CD4-positive, alpha-beta T cell treated with Interleukin-12 subunit alpha and Interleukin-12 subunit beta, for 1 hour (primary cell): ENCODE data around the gene R3HCC1L.

Source experiments
- DNase-seq: peaks from one replicate; pipeline ENCODE4 v3.0.0-alpha.2; 2020

R3HCC1L gene

GRCh38 chr10:98238391-98238790 is 103.9 kb downstream of the R3HCC1L start:
- no peak for DNase-seq

GRCh38 chr10:98240524-98240923 is 106.1 kb downstream of the R3HCC1L start:
- no peak for DNase-seq

GRCh38 chr10:98242823-98243222 is 108.4 kb downstream of the R3HCC1L start:
- DNase-seq = no peak

GRCh38 chr10:98244141-98244540 is 109.7 kb downstream of the R3HCC1L start:
- no peak for DNase-seq

GRCh38 chr10:98244586-98244985 is 110.1 kb downstream of the R3HCC1L start:
- no peak for DNase-seq

- no peak for DNase-seq
Measured at GRCh38 chr10:98246911-98247805, 112.7 kb downstream of the R3HCC1L start.

GRCh38 chr10:98248018-98248417 is 113.6 kb downstream of the R3HCC1L start:
- DNase-seq = no peak

- no peak for DNase-seq
Measured at GRCh38 chr10:98249134-98249533, 114.7 kb downstream of the R3HCC1L start.

- DNase-seq = no peak
Measured at GRCh38 chr10:98251399-98251798, 116.9 kb downstream of the R3HCC1L start.

- no peak for DNase-seq
Measured at GRCh38 chr10:98252464-98252863, 118.0 kb downstream of the R3HCC1L start.

- no peak for DNase-seq
Measured at GRCh38 chr10:98253499-98253898, 119.0 kb downstream of the R3HCC1L start.

GRCh38 chr10:98254234-98254974 is 119.9 kb downstream of the R3HCC1L start:
- no peak for DNase-seq

- no peak for DNase-seq
Measured at GRCh38 chr10:98255146-98255877, 120.9 kb downstream of the R3HCC1L start.

- no peak for DNase-seq
Measured at GRCh38 chr10:98256692-98257091, 122.2 kb downstream of the R3HCC1L start.

- no peak for DNase-seq
Measured at GRCh38 chr10:98257198-98257597, 122.7 kb downstream of the R3HCC1L start.

GRCh38 chr10:98257961-98258360 is 123.5 kb downstream of the R3HCC1L start:
- no peak for DNase-seq

GRCh38 chr10:98258683-98259454 is 124.4 kb downstream of the R3HCC1L start:
- DNase-seq = no peak

GRCh38 chr10:98259606-98260315 is 125.3 kb downstream of the R3HCC1L start:
- DNase-seq = no peak

- no peak for DNase-seq
Measured at GRCh38 chr10:98260350-98260749, 125.9 kb downstream of the R3HCC1L start.

- no peak for DNase-seq
Measured at GRCh38 chr10:98260752-98261151, 126.3 kb downstream of the R3HCC1L start.

- DNase-seq = no peak
Measured at GRCh38 chr10:98261436-98262277, 127.2 kb downstream of the R3HCC1L start.
